Fibroblast of upper back skin (primary cell): ENCODE data around the gene CENPP.

Experiments used
- DNase-seq: peaks from one replicate; pipeline ENCODE4 v3.0.0-alpha.2; 2013

CENPP gene

GRCh38 chr9:92603100-92603499 lies 277.3 kb downstream of the CENPP start:
- DNase-seq, result no peak

DNA sequence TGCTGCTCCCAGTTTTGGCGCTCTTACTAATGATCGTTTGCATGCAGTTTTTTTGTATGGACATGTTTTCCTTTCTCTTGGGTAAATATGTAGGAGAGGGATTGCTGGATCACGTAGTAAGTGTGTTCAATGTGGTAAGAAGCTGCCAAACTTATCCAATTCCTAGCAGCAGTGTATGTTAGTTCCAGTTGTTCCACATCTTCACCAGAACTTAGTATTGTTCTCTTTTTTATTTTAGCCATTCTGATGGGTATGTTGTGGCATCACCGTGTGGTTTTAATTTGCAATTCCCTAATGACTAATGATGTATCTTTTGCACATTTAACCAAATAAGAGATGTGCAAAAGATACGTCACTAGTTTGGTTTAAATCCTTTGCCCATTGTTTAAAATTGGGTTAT lies 278.2 kb downstream of the CENPP start:
- no peak for DNase-seq

DNA sequence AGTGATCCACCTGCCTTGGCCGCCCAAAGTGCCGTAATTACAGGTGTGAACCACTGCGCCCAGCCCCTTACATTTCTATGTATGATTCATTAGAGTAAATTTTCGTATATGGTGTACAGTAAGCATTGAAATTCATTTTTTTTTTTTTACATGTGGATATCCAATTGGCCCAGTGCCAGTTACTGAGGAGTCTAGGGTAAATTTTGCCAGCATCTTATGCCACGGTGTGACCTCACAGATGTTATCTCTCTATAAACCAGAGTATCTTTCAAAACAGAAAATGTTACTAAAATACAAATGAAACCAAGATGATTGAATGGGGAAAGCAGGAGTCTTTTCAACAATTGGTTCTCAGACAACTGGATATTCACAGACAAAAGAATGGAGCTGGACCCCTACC lies 279.5 kb downstream of the CENPP start:
- no peak for DNase-seq

- peak; percentile 67 for DNase-seq
Observed at GRCh38 chr9:92607088-92607487, 281.3 kb downstream of the CENPP start.

GRCh38 chr9:92607773-92608172 lies 282.0 kb downstream of the CENPP start:
- DNase-seq, result peak; percentile 94

GRCh38 chr9:92608241-92608908 lies 282.6 kb downstream of the CENPP start:
- DNase-seq, result peak; percentile 52

GRCh38 chr9:92608909-92609445 lies 283.2 kb downstream of the CENPP start:
- no peak for DNase-seq

DNA sequence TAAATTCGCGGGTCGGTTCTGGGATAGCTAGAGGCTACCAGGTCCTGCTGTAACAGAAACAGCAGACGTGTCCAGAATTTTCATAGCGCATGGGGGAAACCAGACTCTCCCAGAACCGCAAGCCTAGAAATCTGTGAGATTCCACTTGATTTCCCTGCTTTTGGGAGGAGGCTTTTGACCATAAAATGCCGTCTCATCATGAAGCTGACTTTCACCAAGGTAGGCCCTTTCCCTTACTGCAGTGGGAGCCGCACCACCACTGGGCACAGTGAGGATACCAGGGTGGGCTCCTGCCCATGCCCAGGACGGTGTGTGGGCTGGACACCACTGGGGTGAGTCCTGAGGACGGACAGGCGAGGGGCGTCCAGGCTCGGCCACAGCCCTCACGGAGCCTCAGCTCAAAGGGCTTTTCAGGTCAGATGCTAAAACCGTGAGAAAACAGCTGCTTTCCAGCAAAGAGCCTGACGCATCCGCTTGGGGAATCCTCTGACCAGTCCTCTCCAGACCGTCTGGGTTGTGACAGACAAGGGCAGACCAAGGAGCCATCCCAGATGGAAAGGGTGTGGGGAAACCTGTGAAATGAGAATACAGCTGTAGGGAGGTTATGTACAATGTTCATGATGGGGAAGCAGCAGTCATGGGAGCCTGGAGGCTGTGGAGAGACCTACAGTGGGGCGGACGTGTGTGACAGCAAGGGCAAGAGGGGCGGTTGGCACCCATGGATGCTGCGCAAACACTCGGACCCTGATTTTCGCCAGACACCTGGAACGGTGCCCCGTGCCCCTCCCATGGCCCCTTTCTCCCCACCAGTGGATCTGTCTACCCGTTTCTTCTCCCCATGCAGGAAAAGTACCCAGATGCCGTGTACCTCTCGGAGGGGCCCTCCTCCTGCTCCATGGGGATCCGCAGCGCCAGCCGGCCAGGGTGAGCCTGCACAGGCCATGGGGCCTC lies 285.0 kb downstream of the CENPP start:
- peak; percentile 70 for DNase-seq

DNA sequence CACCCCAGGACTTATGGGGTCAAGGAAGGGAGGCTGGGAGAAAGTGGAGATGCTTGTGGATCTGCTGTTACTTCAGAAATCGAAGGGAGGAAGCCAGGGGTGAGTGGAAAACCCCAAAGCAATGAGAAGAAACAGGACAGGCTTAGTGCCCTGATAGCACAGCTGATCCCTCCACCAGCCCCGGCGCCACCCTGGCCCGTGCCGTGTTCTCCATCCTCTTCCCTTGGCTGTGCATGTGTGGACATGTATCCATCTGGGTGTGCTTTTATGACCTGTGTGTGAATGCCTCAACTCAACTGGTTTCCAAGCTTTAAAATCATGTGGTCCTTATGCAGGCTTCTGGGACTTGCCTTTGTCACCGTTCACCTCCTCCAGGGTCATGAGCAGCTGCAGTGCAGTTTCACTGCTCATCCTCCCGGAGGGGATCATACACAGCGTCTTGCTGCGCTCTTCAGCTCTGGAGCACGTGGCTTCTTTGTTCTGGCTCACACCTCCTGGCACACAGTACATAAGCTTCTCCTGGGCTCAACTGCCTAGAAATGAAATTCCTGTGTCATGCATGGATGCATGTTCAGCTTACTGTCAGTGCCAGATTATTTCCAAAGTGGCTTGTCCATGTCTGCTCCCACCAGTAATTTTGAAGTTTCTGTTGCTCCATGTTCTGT lies 286.0 kb downstream of the CENPP start:
- no peak for DNase-seq

DNA sequence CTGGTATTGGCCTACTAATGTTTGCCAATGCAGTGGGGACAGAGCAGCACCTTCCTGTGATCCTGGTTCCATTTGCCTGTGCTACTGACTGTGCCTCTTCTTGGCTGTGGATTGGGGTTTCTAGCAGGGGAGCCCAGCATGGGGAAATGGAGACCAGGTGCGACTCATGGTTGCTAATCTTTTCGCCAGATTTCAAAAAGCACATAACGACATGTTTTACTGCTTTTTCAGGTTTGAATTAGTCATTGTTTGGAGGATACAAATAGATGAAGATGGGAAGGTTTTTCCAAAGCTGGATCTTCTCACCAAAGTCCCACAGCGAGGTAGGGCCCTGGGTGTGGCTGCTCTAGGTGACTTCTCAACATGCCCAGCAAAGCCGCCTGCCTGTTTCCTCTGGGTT lies 286.5 kb downstream of the CENPP start:
- DNase-seq, result no peak

DNA sequence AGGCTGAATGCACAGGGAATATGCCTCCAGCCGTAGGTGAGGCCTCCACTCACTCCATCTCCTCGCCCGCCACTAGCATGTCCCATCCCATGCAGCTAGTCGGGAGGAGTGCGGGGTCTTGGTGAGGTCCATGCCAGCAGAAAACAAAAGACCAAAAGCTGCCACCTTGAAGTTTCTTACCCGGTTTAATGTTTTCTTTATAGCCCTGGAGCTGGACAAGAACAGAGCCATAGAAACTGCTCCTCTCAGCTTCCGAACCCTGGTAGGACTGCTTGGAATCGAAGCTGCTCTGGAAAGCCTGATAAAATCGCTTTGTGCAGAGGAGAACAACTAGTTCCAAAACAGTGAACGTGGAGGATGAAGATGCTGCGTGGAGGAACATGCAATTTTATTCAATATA lies 287.1 kb downstream of the CENPP start:
- no peak for DNase-seq

GRCh38 chr9:92613268-92614122 lies 287.7 kb downstream of the CENPP start:
- DNase-seq, result no peak

DNA sequence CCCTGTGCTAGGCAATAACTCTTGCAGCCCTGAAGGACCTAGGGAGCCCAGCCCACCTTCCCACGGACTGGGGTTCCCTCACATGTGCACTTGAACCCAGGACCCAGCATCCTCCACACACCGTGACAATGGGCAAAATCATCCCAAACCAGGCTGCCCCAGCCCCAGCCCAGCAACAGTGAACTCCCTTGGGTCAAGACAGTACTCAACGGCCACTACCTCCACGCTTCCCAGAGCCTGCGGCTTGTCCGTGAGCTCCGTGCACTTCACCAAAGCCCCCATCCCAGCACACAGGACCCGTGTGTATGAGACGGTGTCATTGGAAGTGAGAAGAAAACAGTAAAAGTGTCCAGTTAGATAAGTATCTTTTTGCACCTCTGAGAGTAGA lies 288.4 kb downstream of the CENPP start:
- no peak for DNase-seq

DNA sequence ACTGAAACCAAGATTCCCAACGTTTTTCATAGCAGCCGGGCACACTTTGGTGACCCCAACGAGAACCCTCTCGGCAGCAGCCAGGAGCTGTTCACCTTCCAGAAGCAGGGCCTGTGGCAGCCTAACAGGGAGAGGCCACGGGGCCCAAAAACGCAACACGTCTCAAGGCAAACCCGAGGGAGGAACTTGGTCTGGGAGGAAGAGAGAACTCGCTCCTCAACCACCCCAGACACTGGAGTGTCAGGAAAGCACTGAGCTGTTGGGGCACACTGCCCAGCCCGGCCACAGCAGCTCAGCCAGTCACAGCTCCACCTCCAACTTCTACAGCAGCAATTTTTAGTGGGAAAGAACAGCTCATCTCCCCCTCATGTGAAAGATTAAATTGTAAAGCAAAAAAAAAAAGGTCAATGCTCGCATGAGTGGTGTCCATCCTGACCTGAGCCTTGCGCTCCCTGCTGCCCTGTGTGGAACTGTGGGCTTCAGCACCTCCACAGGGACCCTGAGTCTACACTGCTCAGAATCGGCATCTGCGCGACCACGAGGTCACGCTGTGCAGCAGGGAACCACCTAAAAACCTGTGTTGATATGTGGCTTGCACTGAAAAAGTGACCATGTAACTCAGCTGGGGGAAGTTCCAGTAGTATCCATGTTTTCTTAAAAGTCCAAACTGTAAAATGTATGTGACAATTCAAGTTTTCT lies 289.2 kb downstream of the CENPP start:
- no peak for DNase-seq

DNA sequence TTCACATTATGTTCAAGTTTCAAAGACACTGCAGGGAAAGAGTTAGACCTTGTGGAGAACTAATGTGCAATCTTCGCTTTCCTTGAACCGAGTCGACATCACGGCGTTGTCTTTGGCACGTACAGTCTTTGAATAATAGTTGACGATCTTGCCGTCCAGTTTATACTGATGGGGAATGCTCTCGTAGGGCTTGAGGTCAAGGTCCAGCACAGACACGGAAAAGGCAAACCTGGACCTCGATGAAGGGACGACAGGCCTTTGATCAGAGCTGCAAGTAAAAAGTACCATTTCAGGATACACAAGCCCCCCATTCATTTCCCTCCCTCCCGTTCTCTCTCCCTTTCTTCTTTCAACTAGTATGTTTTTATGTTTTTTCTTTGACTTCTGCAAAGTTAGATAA lies 290.0 kb downstream of the CENPP start:
- no peak for DNase-seq

DNA sequence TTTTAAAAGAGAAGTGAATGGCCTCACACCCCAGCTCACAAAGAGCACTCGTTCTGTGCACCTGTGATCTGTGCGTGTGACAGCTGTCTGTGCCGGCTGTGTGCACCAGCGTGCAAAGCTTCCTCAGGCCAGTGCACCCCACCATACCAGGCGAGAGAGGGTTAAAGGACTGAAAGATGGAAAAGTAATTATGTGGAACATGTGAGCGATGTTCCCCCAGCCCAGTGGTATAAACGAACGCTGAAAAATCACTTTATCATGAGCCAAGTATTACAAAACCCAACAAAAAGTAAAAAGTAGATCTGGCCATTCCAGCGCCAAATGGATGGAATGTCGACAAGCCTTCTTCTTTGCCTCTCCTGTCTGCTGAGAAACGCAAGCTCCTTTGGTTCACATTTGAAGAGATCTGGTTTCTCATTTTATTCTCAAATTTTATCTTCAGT lies 290.5 kb downstream of the CENPP start:
- DNase-seq, result no peak

DNA sequence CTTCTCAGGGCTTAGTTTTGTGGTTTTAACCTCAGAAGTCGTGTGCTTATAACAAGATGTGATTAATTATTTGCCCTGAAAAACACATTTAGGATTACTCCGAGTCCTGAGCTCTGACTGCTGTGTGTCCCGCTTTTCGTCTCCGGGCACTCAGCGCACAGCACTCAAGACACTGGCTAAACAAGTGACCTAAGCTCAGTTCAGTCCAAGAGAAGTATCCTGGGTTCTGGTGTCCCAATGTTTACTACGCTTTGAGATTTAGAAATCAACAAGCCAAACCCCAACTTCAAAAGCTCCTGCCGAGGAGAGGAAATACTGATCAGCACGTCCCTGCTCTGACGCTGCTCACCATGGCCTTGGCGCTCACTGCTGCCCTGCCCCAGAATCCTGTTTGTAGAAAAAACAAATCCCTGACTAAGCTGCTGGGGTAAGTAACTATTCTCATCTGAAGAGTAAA lies 290.9 kb downstream of the CENPP start:
- DNase-seq, result no peak

DNA sequence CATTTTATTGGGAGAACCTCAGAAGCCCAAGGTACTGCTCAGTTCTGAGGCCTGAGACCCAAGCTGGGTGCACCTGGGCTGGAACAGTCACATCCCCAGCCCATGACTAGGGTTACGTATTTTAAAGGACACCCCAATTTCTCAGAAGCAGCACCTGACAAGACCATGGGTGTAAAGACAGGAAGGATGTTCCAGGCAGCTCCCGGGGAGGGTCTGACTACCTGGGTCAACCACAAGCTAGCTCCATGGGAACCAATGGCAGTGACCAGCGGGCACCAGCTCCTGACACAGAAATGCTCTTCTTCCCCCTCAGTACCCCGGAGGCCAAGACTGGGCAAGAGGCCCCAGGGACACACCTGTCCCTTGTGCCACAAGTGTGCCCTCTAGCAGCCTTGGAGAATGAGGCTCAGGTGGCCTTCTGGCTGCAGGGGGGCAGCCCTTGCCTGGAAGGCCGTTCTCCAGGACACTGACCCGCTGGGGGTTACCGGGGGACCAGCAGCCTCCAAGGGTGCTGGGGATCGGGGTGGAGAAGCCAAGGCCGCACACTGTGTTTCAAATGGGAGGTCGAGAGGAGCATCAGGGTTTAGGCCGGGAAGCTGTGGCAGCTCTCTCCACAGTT lies 291.6 kb downstream of the CENPP start:
- DNase-seq, result no peak

DNA sequence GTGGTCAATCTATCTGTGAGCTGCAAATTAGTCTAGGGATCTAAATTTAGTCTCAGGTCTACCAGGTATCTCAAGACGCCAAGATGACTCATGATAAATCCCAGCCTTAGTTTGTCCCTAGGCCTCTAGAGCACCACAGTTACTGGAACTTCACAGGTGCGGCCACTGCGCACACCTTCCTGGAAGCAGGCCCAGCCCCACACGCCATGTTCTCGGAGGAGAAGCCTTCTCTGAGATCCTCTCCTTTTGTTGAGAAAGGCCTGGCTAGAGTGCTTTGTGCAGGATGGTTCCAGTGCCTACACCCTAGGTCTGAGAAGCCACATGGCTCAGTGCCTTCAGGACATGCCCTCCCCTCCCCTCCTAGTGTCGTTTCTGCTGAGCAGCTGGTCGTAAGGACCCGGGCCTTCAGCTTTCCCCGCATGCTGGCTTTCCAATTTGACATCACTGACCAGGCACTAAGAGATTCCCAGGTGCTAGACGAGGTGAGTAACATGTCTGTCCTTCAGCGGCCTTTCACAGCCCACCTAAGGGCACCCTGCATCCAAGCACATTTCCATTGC lies 292.3 kb downstream of the CENPP start:
- DNase-seq, result no peak

- DNase-seq, result no peak
Observed at GRCh38 chr9:92618633-92619225, 293.0 kb downstream of the CENPP start.
